Chondrocyte (in vitro differentiated cells): ENCODE measurements around the gene LHFPL4. TPM values are rescaled to one million over a fixed set of nuclear protein-coding genes. Genes with fewer than 3 reads are reported as not detected.

Experiments
- DNase-seq: peaks from one replicate; pipeline ENCODE4 v3.0.0; 2021; ENCODE audit warnings: mixed read lengths, low spot score
- H3K27ac Mint-ChIP-seq: one replicate; pipeline ENCODE4 v1.8.0; 2021; ENCODE audit warnings: mild to moderate bottlenecking, moderate library complexity, mixed read lengths; ENCODE audit not compliant: unreplicated experiment
- H3K27me3 Mint-ChIP-seq: 2 replicates; pipeline ENCODE4 v1.8.0; 2021; ENCODE audit warnings: low read depth, mixed read lengths
- H3K36me3 Mint-ChIP-seq: 2 replicates; pipeline ENCODE4 v1.8.0; 2021; ENCODE audit warnings: low read depth, mixed read lengths
- H3K4me1 Mint-ChIP-seq: 2 replicates; pipeline ENCODE4 v1.8.0; 2021; ENCODE audit warnings: low read depth, mild to moderate bottlenecking, mixed read lengths
- H3K4me3 Mint-ChIP-seq: one replicate; pipeline ENCODE4 v1.8.0; 2021; ENCODE audit warnings: mild to moderate bottlenecking, moderate library complexity, mixed read lengths; ENCODE audit not compliant: unreplicated experiment
- H3K9me3 Mint-ChIP-seq: 2 replicates; pipeline ENCODE4 v1.8.0; 2021; ENCODE audit warnings: low read depth, mixed read lengths
- CTCF ChIP-seq: fragments of 200-600 bp; sonication (generic); IDR thresholded peaks from 2 replicates; pipeline ENCODE4 v1.5.0; 2021; ENCODE audit warnings: antibody characterized with exemption, mild to moderate bottlenecking, moderate library complexity
- total RNA-seq: library from RNA; stranded (reverse); gene quantifications from 3 replicates; pipeline ENCODE4 v1.2.1, GENCODE V29; 2021

Gene LHFPL4
- total RNA-seq, 1 donor from 2014 or later, result not detected

- no peaks in the 10 kb centered on the region for H3K9me3 Mint-ChIP-seq
- peaks cover 31% of the 10 kb centered on the region for H3K27me3 Mint-ChIP-seq
- no peak for TF ChIP-seq CTCF
- no peak overlapping the region for H3K4me3 Mint-ChIP-seq
- no peaks in the 10 kb centered on the region for H3K4me1 Mint-ChIP-seq
- no peak for DNase-seq
- no peaks in the 10 kb centered on the region for H3K36me3 Mint-ChIP-seq
- no peak overlapping the region for H3K27ac Mint-ChIP-seq
Measured at GRCh38 chr3:9512456-9513045, 41.1 kb downstream of the LHFPL4 start.

GRCh38 chr3:9508781-9509180 lies 44.8 kb downstream of the LHFPL4 start:
- no peak for TF ChIP-seq CTCF
- Mint-ChIP-seq H3K4me1 (no peaks in the 10 kb centered on the region), H3K36me3 (no peaks in the 10 kb centered on the region), H3K27me3 (peaks cover 22% of the 10 kb centered on the region), H3K27ac (no peak overlapping the region), H3K4me3 (no peak overlapping the region), H3K9me3 (no peaks in the 10 kb centered on the region)
- no peak for DNase-seq

GRCh38 chr3:9507586-9508578 lies 45.7 kb downstream of the LHFPL4 start:
- Mint-ChIP-seq H3K27me3 (peaks cover 24% of the 10 kb centered on the region), H3K4me1 (no peaks in the 10 kb centered on the region), H3K36me3 (no peaks in the 10 kb centered on the region), H3K27ac (no peak overlapping the region), H3K4me3 (no peak overlapping the region), H3K9me3 (no peaks in the 10 kb centered on the region)
- TF ChIP-seq CTCF, result no peak
- DNase-seq, result no peak

GRCh38 chr3:9503283-9503682 lies 50.3 kb downstream of the LHFPL4 start:
- Mint-ChIP-seq H3K4me3 (no peak overlapping the region), H3K36me3 (no peaks in the 10 kb centered on the region), H3K9me3 (no peaks in the 10 kb centered on the region), H3K4me1 (peaks cover 6% of the 10 kb centered on the region), H3K27me3 (peaks cover 24% of the 10 kb centered on the region), H3K27ac (no peak overlapping the region)
- peak; percentile 91 for TF ChIP-seq CTCF
- no peak for DNase-seq

GRCh38 chr3:9501226-9501625 lies 52.4 kb downstream of the LHFPL4 start:
- H3K27ac Mint-ChIP-seq, result no peak overlapping the region
- H3K27me3 Mint-ChIP-seq, result peaks cover 15% of the 10 kb centered on the region
- H3K4me1 Mint-ChIP-seq, result peaks cover 6% of the 10 kb centered on the region
- no peak for TF ChIP-seq CTCF
- no peaks in the 10 kb centered on the region for H3K9me3 Mint-ChIP-seq
- H3K36me3 Mint-ChIP-seq, result no peaks in the 10 kb centered on the region
- no peak for DNase-seq
- H3K4me3 Mint-ChIP-seq, result no peak overlapping the region
